Measurements from ENCODE around the gene MMP8. TPM values are rescaled to one million over a fixed set of nuclear protein-coding genes. Genes with fewer than 3 reads are reported as not detected.

MMP8 gene
- total and polyA plus RNA-seq, 9 of the 15 experiments (the other 6 are each of a cell fraction or from before 2014, with no cell fraction given), result not detected

DNA sequence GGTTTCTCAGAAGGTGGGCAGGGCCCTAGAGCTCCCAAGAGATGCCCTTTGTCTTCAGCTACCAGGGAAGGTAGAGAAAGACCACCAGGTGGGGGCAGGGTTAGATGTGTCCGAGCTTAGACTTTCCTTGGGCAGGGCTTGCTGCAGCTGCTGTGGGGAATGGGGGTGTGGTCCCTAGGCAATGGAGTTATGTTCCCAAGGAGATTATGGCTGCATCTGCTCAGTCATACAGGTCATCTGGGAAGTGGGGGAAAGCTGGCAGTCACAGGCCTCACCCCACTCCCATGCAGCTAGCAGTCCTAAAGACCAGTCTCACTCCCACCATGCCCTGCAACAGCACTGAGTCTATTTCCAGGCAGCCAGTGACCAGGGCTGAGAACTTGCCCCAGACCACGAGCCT, 48.7 kb downstream of the MMP8 start:
- no peaks in the 10 kb centered on the region for H3K9me1 ChIP-seq (ENCODE audit: control insufficient read depth, insufficient read depth, low read length)
- H3K4me3 ChIP-seq, result no peak overlapping the region
- H4K20me1 ChIP-seq (replicated peaks; ENCODE audit: control insufficient read depth, insufficient read depth, low read length), result no peaks in the 10 kb centered on the region
- no peak overlapping the region for H3K9ac ChIP-seq (ENCODE audit: insufficient read depth in 1 of 2, low read depth in 2 of 2, low read length in 2 of 2)
- no peaks in the 10 kb centered on the region for H3K27me3 ChIP-seq (ENCODE audit: control insufficient read depth in 2 of 2, insufficient read depth in 2 of 2, low read length in 2 of 2)
- ChIA-PET CTCF (ENCODE audit: low intra/inter-chr PET ratio) (no interaction called here), POLR2A (no interaction called here)
- WGBS (ENCODE audit: insufficient coverage, low coverage, missing lambda C conversion rate), result 0% methylated on average over 2 of the region's 2 CpGs
- no peak for DNase-seq (ENCODE audit: extremely low read depth in 1 of 4, low spot score in 3 of 4)
- H3K4me1 ChIP-seq (replicated peaks in 1 of 2; ENCODE audit: control insufficient read depth in 2 of 2, insufficient read depth in 2 of 2, low read length in 2 of 2), result no peaks in the 10 kb centered on the region
- no peaks in the 10 kb centered on the region for H3K36me3 ChIP-seq (ENCODE audit: control insufficient read depth, insufficient read depth, low read length)
- ATAC-seq, result no peak
- H3K4me2 ChIP-seq (ENCODE audit: insufficient read depth, low read length), result no peak overlapping the region
- no peaks in the 10 kb centered on the region for H3K9me3 ChIP-seq (replicated peaks; ENCODE audit: control insufficient read depth, insufficient read depth, low read depth, low read length)
- in situ Hi-C loops (cut with MboI), result no loop called here
- intact Hi-C loops (cut with micrococcal nuclease), result no loop called here
- FAIRE-seq, result no peak
- no peak overlapping the region for H3K27ac ChIP-seq (ENCODE audit: extremely low read depth, low read depth, low read length)
- TF ChIP-seq HLTF (IDR thresholded peaks at IDR 0.05), result no peak
- no peak for TF ChIP-seq ZC3H8 (IDR thresholded peaks at IDR 0.05)
- TF ChIP-seq PCBP2 (IDR thresholded peaks at IDR 0.05; ENCODE audit: low read depth, low read length, poor library complexity, severe bottlenecking), result no peak
- no peaks in the 10 kb centered on the region for H3K79me2 ChIP-seq (ENCODE audit: control insufficient read depth, insufficient read depth, low read length)
- no peak overlapping the region for H2AFZ ChIP-seq (ENCODE audit: low read depth, low read length)
- BruUV-seq (replicated peaks), result no TSS peak

GRCh38 chr11:102669664-102670063, 55.1 kb downstream of the MMP8 start:
- 0% methylated on average over 3 of the region's 3 CpGs for WGBS (ENCODE audit: insufficient coverage, low coverage, missing lambda C conversion rate)
- CTCF ChIA-PET (ENCODE audit: low intra/inter-chr PET ratio), result no interaction called here
- ATAC-seq, result no peak
- TF ChIP-seq, protein P1, sequence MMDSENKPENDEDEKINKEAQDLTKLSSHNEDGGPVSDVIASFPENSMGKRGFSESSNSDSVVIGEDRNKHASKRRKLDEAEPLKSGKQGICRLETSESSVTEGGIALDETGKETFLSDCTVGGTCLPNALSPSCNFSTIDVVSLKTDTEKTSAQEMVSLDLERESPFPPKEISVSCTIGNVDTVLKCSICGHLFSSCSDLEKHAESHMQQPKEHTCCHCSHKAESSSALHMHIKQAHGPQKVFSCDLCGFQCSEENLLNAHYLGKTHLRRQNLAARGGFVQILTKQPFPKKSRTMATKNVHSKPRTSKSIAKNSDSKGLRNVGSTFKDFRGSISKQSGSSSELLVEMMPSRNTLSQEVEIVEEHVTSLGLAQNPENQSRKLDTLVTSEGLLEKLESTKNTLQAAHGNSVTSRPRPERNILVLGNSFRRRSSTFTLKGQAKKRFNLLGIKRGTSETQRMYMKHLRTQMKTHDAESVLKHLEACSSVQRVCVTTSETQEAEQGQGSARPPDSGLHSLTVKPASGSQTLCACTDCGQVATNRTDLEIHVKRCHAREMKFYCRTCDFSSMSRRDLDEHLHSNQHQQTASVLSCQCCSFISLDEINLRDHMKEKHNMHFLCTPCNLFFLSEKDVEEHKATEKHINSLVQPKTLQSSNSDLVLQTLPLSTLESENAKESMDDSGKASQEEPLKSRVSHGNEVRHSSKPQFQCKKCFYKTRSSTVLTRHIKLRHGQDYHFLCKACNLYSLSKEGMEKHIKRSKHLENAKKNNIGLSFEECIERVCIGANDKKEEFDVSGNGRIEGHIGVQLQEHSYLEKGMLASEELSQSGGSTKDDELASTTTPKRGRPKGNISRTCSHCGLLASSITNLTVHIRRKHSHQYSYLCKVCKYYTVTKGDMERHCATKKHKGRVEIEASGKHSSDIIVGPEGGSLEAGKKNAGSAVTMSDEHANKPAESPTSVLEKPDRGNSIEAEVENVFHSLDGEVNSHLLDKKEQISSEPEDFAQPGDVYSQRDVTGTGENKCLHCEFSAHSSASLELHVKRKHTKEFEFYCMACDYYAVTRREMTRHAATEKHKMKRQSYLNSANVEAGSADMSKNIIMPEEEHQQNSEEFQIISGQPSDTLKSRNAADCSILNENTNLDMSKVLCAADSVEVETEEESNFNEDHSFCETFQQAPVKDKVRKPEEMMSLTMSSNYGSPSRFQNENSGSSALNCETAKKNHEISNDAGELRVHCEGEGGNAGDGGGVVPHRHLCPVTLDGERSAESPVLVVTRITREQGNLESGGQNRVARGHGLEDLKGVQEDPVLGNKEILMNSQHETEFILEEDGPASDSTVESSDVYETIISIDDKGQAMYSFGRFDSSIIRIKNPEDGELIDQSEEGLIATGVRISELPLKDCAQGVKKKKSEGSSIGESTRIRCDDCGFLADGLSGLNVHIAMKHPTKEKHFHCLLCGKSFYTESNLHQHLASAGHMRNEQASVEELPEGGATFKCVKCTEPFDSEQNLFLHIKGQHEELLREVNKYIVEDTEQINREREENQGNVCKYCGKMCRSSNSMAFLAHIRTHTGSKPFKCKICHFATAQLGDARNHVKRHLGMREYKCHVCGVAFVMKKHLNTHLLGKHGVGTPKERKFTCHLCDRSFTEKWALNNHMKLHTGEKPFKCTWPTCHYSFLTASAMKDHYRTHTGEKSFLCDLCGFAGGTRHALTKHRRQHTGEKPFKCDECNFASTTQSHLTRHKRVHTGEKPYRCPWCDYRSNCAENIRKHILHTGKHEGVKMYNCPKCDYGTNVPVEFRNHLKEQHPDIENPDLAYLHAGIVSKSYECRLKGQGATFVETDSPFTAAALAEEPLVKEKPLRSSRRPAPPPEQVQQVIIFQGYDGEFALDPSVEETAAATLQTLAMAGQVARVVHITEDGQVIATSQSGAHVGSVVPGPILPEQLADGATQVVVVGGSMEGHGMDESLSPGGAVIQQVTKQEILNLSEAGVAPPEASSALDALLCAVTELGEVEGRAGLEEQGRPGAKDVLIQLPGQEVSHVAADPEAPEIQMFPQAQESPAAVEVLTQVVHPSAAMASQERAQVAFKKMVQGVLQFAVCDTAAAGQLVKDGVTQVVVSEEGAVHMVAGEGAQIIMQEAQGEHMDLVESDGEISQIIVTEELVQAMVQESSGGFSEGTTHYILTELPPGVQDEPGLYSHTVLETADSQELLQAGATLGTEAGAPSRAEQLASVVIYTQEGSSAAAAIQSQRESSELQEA (IDR thresholded peaks at IDR 0.05; ENCODE audit: low read depth), result no peak
- TF ChIP-seq CREB1 (IDR thresholded peaks at IDR 0.05) (no peak), CREB1 (CRISPR knock-in tag; IDR thresholded peaks at IDR 0.05) (no peak), FOXK2 (conservative IDR thresholded peaks at IDR 0.05 in 1 of 2, IDR thresholded peaks at IDR 0.05 in 1 of 2; ENCODE audit: low read depth in 2 of 2) (no peak)
- no peak overlapping the region for H3K27ac ChIP-seq (ENCODE audit: extremely low read depth, low read depth, low read length)
- no peaks in the 10 kb centered on the region for H3K9me1 ChIP-seq (ENCODE audit: control insufficient read depth, insufficient read depth, low read length)
- no peak overlapping the region for H3K4me3 ChIP-seq
- H3K9me3 ChIP-seq (replicated peaks; ENCODE audit: control insufficient read depth, insufficient read depth, low read depth, low read length), result no peaks in the 10 kb centered on the region
- H3K4me2 ChIP-seq (ENCODE audit: insufficient read depth, low read length), result no peak overlapping the region
- POLR2A ChIA-PET, result interaction anchor here (0.6 kb wide), 1 partner anchor 27 kb away, joined by 4 read pairs; no protein-coding TSS in a partner anchor
- H4K20me1 ChIP-seq (replicated peaks; ENCODE audit: control insufficient read depth, insufficient read depth, low read length), result no peaks in the 10 kb centered on the region
- no peak overlapping the region for H2AFZ ChIP-seq (ENCODE audit: low read depth, low read length)
- H3K79me2 ChIP-seq (ENCODE audit: control insufficient read depth, insufficient read depth, low read length), result no peaks in the 10 kb centered on the region
- no peak overlapping the region for H3K9ac ChIP-seq (ENCODE audit: insufficient read depth in 1 of 2, low read depth in 2 of 2, low read length in 2 of 2)
- H3K36me3 ChIP-seq (ENCODE audit: control insufficient read depth, insufficient read depth, low read length), result no peaks in the 10 kb centered on the region
- in situ Hi-C loops (cut with MboI), result no loop called here
- no peaks in the 10 kb centered on the region for H3K4me1 ChIP-seq (replicated peaks in 1 of 2; ENCODE audit: control insufficient read depth in 2 of 2, insufficient read depth in 2 of 2, low read length in 2 of 2)
- no peaks in the 10 kb centered on the region; a peak in 1 of 5 replicates for H3K27me3 ChIP-seq (ENCODE audit: control insufficient read depth in 2 of 2, insufficient read depth in 2 of 2, low read length in 2 of 2)
- intact Hi-C loops (cut with micrococcal nuclease), result loop anchor here (5.0 kb wide), 2 partner anchors 157 to 172 kb away; no protein-coding TSS in a partner anchor
- no peak for FAIRE-seq
- no peak for DNase-seq (ENCODE audit: extremely low read depth in 1 of 4, low spot score in 3 of 4)
- no TSS peak for BruUV-seq (replicated peaks)

All from K562 (cell line).